NCI-H2081 treated with DMSO at 0.1 percent for 48 hours (cell line): ENCODE measurements around the gene PRR23A.
"Not testable (repeated sequence)": the region's sequence is repeated elsewhere in the genome, so short reads cannot be mapped to it uniquely, and the experiment has no call there.

Source experiments
- DNase-seq: peaks from one replicate; lab custom pipeline; 2025; lab: John Stamatoyannopoulos, UW

PRR23A gene

GRCh38 chr3:139006051-139006716, at the start of gene PRR23A:
TSS of gene PRR23A (minus strand) at chr3:139006268. CDS start at chr3:139006268, 0 bp downstream.
- DNase-seq = no peak

- DNase-seq = no peak
Observed at GRCh38 chr3:139052802-139053600, 46.9 kb upstream of the PRR23A start.

GRCh38 chr3:139044366-139045210, 38.5 kb upstream of the PRR23A start, which contains the start of gene PRR23C:
TSS of gene PRR23C (minus strand) at chr3:139044892. CDS start at chr3:139044620, 272 bp downstream.
- no peak for DNase-seq

- DNase-seq = no peak
Observed at GRCh38 chr3:139043554-139044365, 37.7 kb upstream of the PRR23A start.

GRCh38 chr3:139037478-139037877, 31.4 kb upstream of the PRR23A start:
- no peak for DNase-seq

- no peak for DNase-seq
Observed at GRCh38 chr3:139032326-139033002, 26.4 kb upstream of the PRR23A start.

- DNase-seq = not testable (repeated sequence)
Observed at GRCh38 chr3:139030576-139030975, 24.5 kb upstream of the PRR23A start.

GRCh38 chr3:139024968-139025367, 18.9 kb upstream of the PRR23A start:
- DNase-seq = no peak

GRCh38 chr3:139020868-139021234, 14.8 kb upstream of the PRR23A start, which contains the start of gene PRR23B:
TSS of gene PRR23B (minus strand) at chr3:139020926. CDS start at chr3:139020661, 265 bp downstream.
- no peak for DNase-seq

- DNase-seq = no peak
Observed at GRCh38 chr3:139020036-139020867, 14.2 kb upstream of the PRR23A start.

- DNase-seq = no peak
Observed at GRCh38 chr3:139016430-139017048, 10.5 kb upstream of the PRR23A start.

GRCh38 chr3:139005356-139005993, 593 bp downstream of the PRR23A start:
- no peak for DNase-seq

- no peak for DNase-seq
Observed at GRCh38 chr3:138995706-138996105, 10.4 kb downstream of the PRR23A start.

GRCh38 chr3:138987181-138987580, 18.9 kb downstream of the PRR23A start:
- DNase-seq = no peak

- no peak for DNase-seq
Observed at GRCh38 chr3:138985932-138986331, 20.1 kb downstream of the PRR23A start.

- DNase-seq = no peak
Observed at GRCh38 chr3:138984816-138985215, 21.3 kb downstream of the PRR23A start.

- no peak for DNase-seq
Observed at GRCh38 chr3:138976047-138976446, 30.0 kb downstream of the PRR23A start.

- DNase-seq = no peak
Observed at GRCh38 chr3:138975351-138975750, 30.7 kb downstream of the PRR23A start.

- DNase-seq = no peak
Observed at GRCh38 chr3:138974462-138974861, 31.6 kb downstream of the PRR23A start.
